ENCODE data around the gene PDIK1L. TPM values are rescaled to one million over a fixed set of nuclear protein-coding genes. Genes with fewer than 3 reads are reported as not detected.

The PDIK1L gene
- total RNA-seq, 4 donors from 2014 or later: 3.2 to 7.6 (median 4.6) TPM

GRCh38 chr1:26070296-26070962 is 41.2 kb upstream of the PDIK1L start:
- no peak for DNase-seq (ENCODE audit: low spot score)
- TF ChIP-seq CTCF (IDR thresholded peaks at IDR 0.05): no peak
- no peak for ATAC-seq (ENCODE audit: low FRiP score)

GRCh38 chr1:26070963-26071342 is 40.7 kb upstream of the PDIK1L start:
- ATAC-seq (ENCODE audit: low FRiP score): no peak
- DNase-seq (ENCODE audit: low spot score): no peak
- TF ChIP-seq CTCF (IDR thresholded peaks at IDR 0.05): no peak

GRCh38 chr1:26072305-26072704 is 39.3 kb upstream of the PDIK1L start:
- no peak for ATAC-seq (ENCODE audit: low FRiP score)
- no peak for TF ChIP-seq CTCF (IDR thresholded peaks at IDR 0.05)
- no peak for DNase-seq (ENCODE audit: low spot score)

- no peak for TF ChIP-seq CTCF (IDR thresholded peaks at IDR 0.05)
- ATAC-seq (ENCODE audit: low FRiP score) (no peak), DNase-seq (ENCODE audit: low spot score) (no peak)
These were observed 36.0 kb upstream of the PDIK1L start for GRCh38 chr1:26075421-26076144.

GRCh38 chr1:26077524-26077923 is 34.1 kb upstream of the PDIK1L start:
- DNase-seq (ENCODE audit: low spot score): no peak

GRCh38 chr1:26078286-26079177 is 33.1 kb upstream of the PDIK1L start:
- TF ChIP-seq CTCF (IDR thresholded peaks at IDR 0.05): no peak
- no peak for ATAC-seq (ENCODE audit: low FRiP score)
- DNase-seq (ENCODE audit: low spot score): no peak

More at GRCh38 chr1:26077524-26077923, 34.1 kb upstream of the PDIK1L start:
- no peak for TF ChIP-seq CTCF (IDR thresholded peaks at IDR 0.05)
- ATAC-seq (ENCODE audit: low FRiP score): no peak
